Measurements from ENCODE around the gene CARD8.

CARD8 gene

GRCh38 chr19:48194844-48195830, 60.6 kb downstream of the CARD8 start:
- H3K4me3 ChIP-seq (ENCODE audit: low read depth, low read length), result no peak overlapping the region
- no peak for DNase-seq (ENCODE audit: low read depth)
- TF ChIP-seq CTCF (IDR thresholded peaks at IDR 0.05; ENCODE audit: low read depth, low read length, missing control alignments), result no peak

GRCh38 chr19:48194041-48194843, 61.5 kb downstream of the CARD8 start:
- DNase-seq (ENCODE audit: low read depth), result no peak
- H3K4me3 ChIP-seq (ENCODE audit: low read depth, low read length), result no peak overlapping the region
- peak; percentile 71 for TF ChIP-seq CTCF (IDR thresholded peaks at IDR 0.05; ENCODE audit: low read depth, low read length, missing control alignments)

- no peak for DNase-seq (ENCODE audit: low read depth)
- no peak for TF ChIP-seq CTCF (IDR thresholded peaks at IDR 0.05; ENCODE audit: low read depth, low read length, missing control alignments)
- no peak overlapping the region for H3K4me3 ChIP-seq (ENCODE audit: low read depth, low read length)
Measured at GRCh38 chr19:48192750-48193149, 63.0 kb downstream of the CARD8 start.

- DNase-seq (ENCODE audit: low read depth), result no peak
- no peak overlapping the region for H3K4me3 ChIP-seq (ENCODE audit: low read depth, low read length)
- TF ChIP-seq CTCF (IDR thresholded peaks at IDR 0.05; ENCODE audit: low read depth, low read length, missing control alignments), result no peak
Measured at GRCh38 chr19:48190885-48191284, 64.8 kb downstream of the CARD8 start.

GRCh38 chr19:48190288-48190884, 65.3 kb downstream of the CARD8 start:
- peak; percentile 57 for TF ChIP-seq CTCF (IDR thresholded peaks at IDR 0.05; ENCODE audit: low read depth, low read length, missing control alignments)
- H3K4me3 ChIP-seq (ENCODE audit: low read depth, low read length), result no peak overlapping the region
- DNase-seq (ENCODE audit: low read depth), result peak; percentile 84

- TF ChIP-seq CTCF (IDR thresholded peaks at IDR 0.05; ENCODE audit: low read depth, low read length, missing control alignments), result no peak
- H3K4me3 ChIP-seq (ENCODE audit: low read depth, low read length), result no peak overlapping the region
- DNase-seq (ENCODE audit: low read depth), result no peak
Measured at GRCh38 chr19:48186541-48186991, 69.1 kb downstream of the CARD8 start.
